ENCODE results near the gene SYNGAP1. TPM values are rescaled to one million over a fixed set of nuclear protein-coding genes. Genes with fewer than 3 reads are reported as not detected.

Gene SYNGAP1
- total and polyA plus RNA-seq, 2 of the 8 experiments (the other 6 are each of a cell fraction or from before 2014, with no cell fraction given), result 31.0 to 101 TPM

DNA sequence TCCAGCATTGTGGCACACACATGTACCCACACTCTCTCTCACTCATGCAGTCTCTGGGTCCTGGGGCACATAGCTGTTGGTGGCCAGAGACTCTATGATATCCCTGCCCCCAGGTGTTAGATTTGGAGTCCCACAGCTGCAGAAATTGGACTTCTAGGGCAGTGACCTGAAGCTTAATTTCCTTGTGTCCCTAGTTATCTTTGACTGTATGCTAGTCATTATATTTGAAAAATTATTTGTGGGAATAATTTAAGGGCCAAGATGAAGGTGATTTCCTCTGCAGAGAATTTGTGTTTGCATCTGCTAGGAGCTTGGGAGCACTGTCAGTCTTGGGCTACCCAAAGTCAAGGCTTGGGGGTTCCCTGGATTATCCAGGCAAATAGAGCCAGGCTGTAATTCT, 84.6 kb downstream of the SYNGAP1 start:
- H4K20me1 ChIP-seq (replicated peaks in 1 of 2; ENCODE audit: control insufficient read depth in 1 of 2, insufficient read depth in 2 of 2, low read length in 2 of 2), result no peaks in the 10 kb centered on the region
- CTCF ChIA-PET (ENCODE audit: partially characterized antibody), result interaction anchor here (0.5 to 2.1 kb wide), 5 partner anchors 10 to 140 kb away, joined by 3 to 7 read pairs (median 4); no protein-coding TSS in a partner anchor
- TF ChIP-seq SUZ12 (IDR thresholded peaks at IDR 0.05; ENCODE audit: low read length) (no peak), CEBPB (IDR thresholded peaks at IDR 0.05; ENCODE audit: low read depth, low read length) (no peak), SIN3A (conservative IDR thresholded peaks at IDR 0.05 in 1 of 2, IDR thresholded peaks at IDR 0.05 in 1 of 2; ENCODE audit: low read depth in 1 of 2, low read length in 2 of 2) (no peak), CHD2 (IDR thresholded peaks at IDR 0.05; ENCODE audit: low read length) (no peak), JUND (IDR thresholded peaks at IDR 0.05; ENCODE audit: low read length) (no peak), CBX5 (IDR thresholded peaks at IDR 0.05; ENCODE audit: low read depth, low read length) (no peak), SAP30 (IDR thresholded peaks at IDR 0.05; ENCODE audit: insufficient read depth, insufficient replicate concordance, low read length) (no peak), FOSL1 (IDR thresholded peaks at IDR 0.05; ENCODE audit: insufficient read depth, low read depth, low read length) (no peak), JUN (IDR thresholded peaks at IDR 0.05; ENCODE audit: low read depth, low read length) (no peak), GABPA (IDR thresholded peaks at IDR 0.05; ENCODE audit: borderline replicate concordance, insufficient read depth, low read length) (no peak), TEAD4 (IDR thresholded peaks at IDR 0.05; ENCODE audit: low read depth, low read length) (no peak), SRF (IDR thresholded peaks at IDR 0.05; ENCODE audit: low read depth, low read length) (no peak)

More for the DNA sequence above, 84.6 kb downstream of the SYNGAP1 start:
- Histone ChIP-seq H2BK15ac (ENCODE audit: low read length) (no peak overlapping the region), H3K27ac (ENCODE audit: low read depth, low read length) (no peak overlapping the region), H3K14ac (ENCODE audit: insufficient read length) (no peak overlapping the region), H4K8ac (ENCODE audit: extremely low read depth, insufficient read depth, low read length) (no peak overlapping the region), H2AK5ac (ENCODE audit: low read depth, low read length) (no peak overlapping the region), H4K91ac (replicated peaks; ENCODE audit: insufficient read length, low read length) (no peak overlapping the region), H3K4me1 (replicated peaks in 1 of 4; ENCODE audit: control insufficient read depth in 3 of 4, insufficient read depth in 4 of 4, low read length in 3 of 4) (peaks cover 0 to 3% (median 0%) of the 10 kb centered on the region in 4 experiments; a peak in 1 of 7 replicates), H3K56ac (replicated peaks; ENCODE audit: insufficient read length, low read depth, low read length) (no peak overlapping the region), H3K79me2 (ENCODE audit: control insufficient read depth in 1 of 2, insufficient read depth in 2 of 2, low read length in 2 of 2) (no peaks in the 10 kb centered on the region), H4K5ac (ENCODE audit: insufficient read length, low read depth, low read length) (no peak overlapping the region), H2BK120ac (replicated peaks; ENCODE audit: low read depth, low read length) (no peak overlapping the region), H2BK12ac (ENCODE audit: low read depth, low read length) (no peak overlapping the region), H3K79me1 (ENCODE audit: low read depth, low read length) (no peaks in the 10 kb centered on the region), H3K9me3 (ENCODE audit: insufficient read depth in 2 of 2, low read depth in 1 of 2, low read length in 1 of 2) (peaks cover 9 to 14% of the 10 kb centered on the region in 2 experiments; a peak in 3 of 4 replicates), H3K4me2 (ENCODE audit: insufficient read depth in 1 of 2, low read depth in 2 of 2, low read length in 2 of 2) (no peak overlapping the region), H2AFZ (ENCODE audit: low read length) (no peak overlapping the region), H3K23me2 (ENCODE audit: low read depth, low read length) (peaks cover 4% of the 10 kb centered on the region; the same call in 1 of the 2 replicates), H3K4ac (replicated peaks; ENCODE audit: insufficient read length, low read depth, low read length) (no peak overlapping the region), H3K4me3 (ENCODE audit: extremely low read depth in 1 of 4, insufficient read depth in 2 of 4, low read depth in 3 of 4, low read length in 4 of 4) (no peak overlapping the region), H3K18ac (ENCODE audit: extremely low read depth, low read length) (no peak overlapping the region), H3K27me3 (replicated peaks in 1 of 4; ENCODE audit: control insufficient read depth in 3 of 4, extremely low read depth in 1 of 4, insufficient read depth in 3 of 4, low read length in 3 of 4) (no peaks in the 10 kb centered on the region), H2BK5ac (ENCODE audit: low read depth, low read length) (no peak overlapping the region), H3K36me3 (ENCODE audit: control insufficient read depth in 2 of 4, insufficient read depth in 4 of 4, low read length in 3 of 4) (no peaks in the 10 kb centered on the region; a peak in 1 of 8 replicates), H3K9ac (replicated peaks in 1 of 4; ENCODE audit: extremely low read depth in 1 of 4, low read depth in 3 of 4, low read length in 3 of 4) (no peak overlapping the region), H2BK20ac (ENCODE audit: low read length) (no peak overlapping the region), H3K23ac (ENCODE audit: insufficient read length) (no peak overlapping the region)
- POLR2A ChIA-PET (ENCODE audit: partially characterized antibody), result no interaction called here
- FAIRE-seq, result no peak
- DNase-seq (ENCODE audit: low read depth in 1 of 2, low spot score in 2 of 2), result no peak
